HepG2 (cell line): ENCODE measurements around the gene PEX5. TPM values are rescaled to one million over a fixed set of nuclear protein-coding genes. Genes with fewer than 3 reads are reported as not detected.

Experiments used
- ATF5 ChIP-seq: sonication (generic); formaldehyde crosslinking; IDR thresholded peaks from 2 replicates; pipeline ENCODE4 v1.4.0; 2020; ENCODE audit warnings: mild to moderate bottlenecking, low read depth, missing genetic modification reagents
- GABPB1 ChIP-seq: IDR thresholded peaks from 2 replicates; pipeline ENCODE4 v1.6.1; 2016; ENCODE audit warnings: mild to moderate bottlenecking, missing genetic modification reagents, moderate library complexity, missing compliant biosample characterization
- LRRFIP1 ChIP-seq: sonication (generic); formaldehyde crosslinking; conservative IDR thresholded peaks from 2 replicates; pipeline ENCODE4 v1.4.0; 2020; ENCODE audit warnings: missing genetic modification reagents
- RAD51 ChIP-seq: fragments of 450-650 bp; IDR thresholded peaks from 2 replicates; pipeline ENCODE4 v1.6.1; 2016; ENCODE audit warnings: borderline replicate concordance
- ZGPAT ChIP-seq: IDR thresholded peaks from 2 replicates; pipeline ENCODE4 v1.6.1; 2016; ENCODE audit warnings: mild to moderate bottlenecking
- ZNF414 ChIP-seq: sonication (generic); formaldehyde crosslinking; IDR thresholded peaks from 2 replicates; pipeline ENCODE4 v1.5.0; 2020; ENCODE audit warnings: missing genetic modification reagents
- polyA plus RNA-seq, 8 experiments: library from polyadenylated mRNA; depleted of rRNA in 3 of 8; stranded (reverse) in 7 of 8; unstranded in 1 of 8; fragments of >200 nt; fragmentation: Illumina TruSeq in 4 of 8; extraction: Trizol in 4 of 8; gene quantifications; 2 replicates each; pipeline versions ENCODE4 v1.2.1 to v1.2.3, GENCODE V29; 2011 to 2016; ENCODE audit warnings: low read depth in 4 of 8, missing spikeins in 1 of 8, mixed read lengths in 1 of 8; ENCODE audit not compliant: insufficient read depth in 1 of 8
- total RNA-seq, 5 experiments: library from RNA; depleted of rRNA; stranded (reverse); fragments of >200 nt; fragmentation: Illumina TruSeq; extraction: Trizol; gene quantifications; 2 replicates each; pipeline ENCODE4 v1.2.3, GENCODE V29; 2016; ENCODE audit warnings: low read depth in 1 of 5

The PEX5 gene
- total and polyA plus RNA-seq, 2 of the 13 experiments (the other 11 are each of a cell fraction or from before 2014, with no cell fraction given) = 16.4 to 29.0 TPM

DNA sequence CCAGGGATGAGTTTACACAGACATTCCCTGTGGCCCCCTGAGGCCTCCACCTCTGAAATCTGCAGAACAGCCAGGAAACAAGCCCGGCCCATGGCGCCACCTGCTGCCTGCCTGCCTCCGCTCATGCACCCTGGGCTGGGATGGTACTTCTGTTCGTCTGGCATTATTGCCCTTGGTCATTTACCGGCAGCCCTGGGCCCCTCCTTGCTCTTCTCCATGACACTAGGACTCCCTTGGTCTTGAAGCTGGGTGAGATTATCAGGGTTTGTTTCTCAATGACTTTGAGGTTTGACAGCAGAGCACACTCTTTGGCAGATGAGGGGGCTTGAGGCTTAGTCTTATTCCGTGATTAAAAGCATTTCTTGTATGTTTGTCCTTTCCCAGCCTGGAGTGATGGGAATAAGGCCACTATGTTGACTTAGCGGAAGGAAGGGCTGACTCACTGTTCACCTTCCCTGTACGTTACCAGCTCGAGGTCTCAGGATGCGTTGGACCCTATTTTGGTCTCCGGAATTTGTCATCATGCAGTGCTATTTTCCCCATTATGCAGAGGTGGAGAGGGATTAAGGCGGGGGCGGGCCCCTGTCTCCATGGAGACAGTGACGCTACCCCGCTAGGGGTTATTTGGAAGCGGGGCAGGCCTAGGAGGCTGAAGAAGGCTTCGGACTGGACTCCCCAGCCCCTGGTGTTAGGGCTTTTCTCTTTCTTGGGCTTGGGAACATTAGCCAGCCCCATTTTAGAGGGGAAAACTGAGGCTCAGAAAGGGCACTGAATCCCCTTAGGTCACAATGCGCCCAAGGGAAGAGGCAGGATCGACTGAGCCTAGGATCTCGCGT is 706 bp upstream of the PEX5 start (continued):
- TF ChIP-seq ATF5 (no peak), GABPB1 (peak; percentile 40; the same call in 1 of the 2 replicates), RAD51 (no peak), ZNF414 (peak; percentile 57; the same call in 1 of the 2 replicates), LRRFIP1 (no peak), ZGPAT (CRISPR knock-in tag) (peak; percentile 25; the same call in 1 of the 2 replicates)
